HG02970 (cell line): ENCODE measurements around the gene CEACAM5.

ENCODE experiments used
- ATAC-seq: cut with Tn5 transposase; IDR thresholded peaks from one replicate; pipeline ENCODE4 v1.9.1; 2021; ENCODE audit warnings: mild to moderate bottlenecking, moderate library complexity, moderate number of reproducible peaks; ENCODE audit not compliant: unreplicated experiment, low FRiP score

The CEACAM5 gene

GRCh38 chr19:41708481-41708880, at the start of gene CEACAM5:
TSS of gene CEACAM5 (plus strand) at chr19:41708626. CDS start at chr19:41708732, 106 bp downstream.
- ATAC-seq, result no peak

- ATAC-seq, result no peak
Measured at GRCh38 chr19:41666075-41666474, 42.4 kb upstream of the CEACAM5 start.

- no peak for ATAC-seq
Measured at GRCh38 chr19:41668315-41668714, 40.1 kb upstream of the CEACAM5 start.

- no peak for ATAC-seq
Measured at GRCh38 chr19:41670755-41671154, 37.7 kb upstream of the CEACAM5 start.

- ATAC-seq, result no peak
Measured at GRCh38 chr19:41671486-41671885, 36.9 kb upstream of the CEACAM5 start.

- ATAC-seq, result no peak
Measured at GRCh38 chr19:41682437-41682836, 26.0 kb upstream of the CEACAM5 start.

- ATAC-seq, result no peak
Measured at GRCh38 chr19:41687419-41687818, 21.0 kb upstream of the CEACAM5 start.

- ATAC-seq, result no peak
Measured at GRCh38 chr19:41688098-41688497, 20.3 kb upstream of the CEACAM5 start, which contains the start of gene CEACAM7. TSS of gene CEACAM7 (minus strand) at chr19:41688270. CDS start at chr19:41688165, 105 bp downstream.

GRCh38 chr19:41688687-41689086, 19.7 kb upstream of the CEACAM5 start:
- ATAC-seq, result no peak

GRCh38 chr19:41689993-41690800, 18.2 kb upstream of the CEACAM5 start:
- no peak for ATAC-seq

- no peak for ATAC-seq
Measured at GRCh38 chr19:41690801-41691065, 17.7 kb upstream of the CEACAM5 start.

GRCh38 chr19:41691268-41691970, 17.0 kb upstream of the CEACAM5 start:
- ATAC-seq, result no peak

GRCh38 chr19:41694196-41694595, 14.2 kb upstream of the CEACAM5 start:
- no peak for ATAC-seq

GRCh38 chr19:41694831-41695635, 13.4 kb upstream of the CEACAM5 start:
- ATAC-seq, result no peak

GRCh38 chr19:41695745-41696144, 12.7 kb upstream of the CEACAM5 start:
- ATAC-seq, result no peak

- ATAC-seq, result no peak
Measured at GRCh38 chr19:41696402-41697197, 11.8 kb upstream of the CEACAM5 start.

- no peak for ATAC-seq
Measured at GRCh38 chr19:41697198-41697855, 11.1 kb upstream of the CEACAM5 start.

GRCh38 chr19:41698746-41699230, 9.6 kb upstream of the CEACAM5 start:
- ATAC-seq, result no peak

- no peak for ATAC-seq
Measured at GRCh38 chr19:41699231-41699967, 9.0 kb upstream of the CEACAM5 start.
